SK-N-MC (cell line): Measurements from ENCODE around the gene PTPRN2.

Experiments used
- EZH2 ChIP-seq: fragments of 200-600 bp; sonication (generic); IDR thresholded peaks from one replicate; pipeline ENCODE4 v1.6.1; 2017; ENCODE audit warnings: antibody characterized with exemption
- FOXP2 ChIP-seq: optimal IDR thresholded peaks from 2 replicates; pipeline ENCODE3; 2011; ENCODE audit warnings: mild to moderate bottlenecking, moderate library complexity; ENCODE audit not compliant: insufficient read depth; ENCODE audit errors: extremely low read length, control extremely low read depth
- POLR2AphosphoS5 ChIP-seq: IDR thresholded peaks from 2 replicates; pipeline ENCODE4 v1.6.1; 2012; ENCODE audit warnings: mild to moderate bottlenecking, low read depth, low read length, borderline replicate concordance

DNA sequence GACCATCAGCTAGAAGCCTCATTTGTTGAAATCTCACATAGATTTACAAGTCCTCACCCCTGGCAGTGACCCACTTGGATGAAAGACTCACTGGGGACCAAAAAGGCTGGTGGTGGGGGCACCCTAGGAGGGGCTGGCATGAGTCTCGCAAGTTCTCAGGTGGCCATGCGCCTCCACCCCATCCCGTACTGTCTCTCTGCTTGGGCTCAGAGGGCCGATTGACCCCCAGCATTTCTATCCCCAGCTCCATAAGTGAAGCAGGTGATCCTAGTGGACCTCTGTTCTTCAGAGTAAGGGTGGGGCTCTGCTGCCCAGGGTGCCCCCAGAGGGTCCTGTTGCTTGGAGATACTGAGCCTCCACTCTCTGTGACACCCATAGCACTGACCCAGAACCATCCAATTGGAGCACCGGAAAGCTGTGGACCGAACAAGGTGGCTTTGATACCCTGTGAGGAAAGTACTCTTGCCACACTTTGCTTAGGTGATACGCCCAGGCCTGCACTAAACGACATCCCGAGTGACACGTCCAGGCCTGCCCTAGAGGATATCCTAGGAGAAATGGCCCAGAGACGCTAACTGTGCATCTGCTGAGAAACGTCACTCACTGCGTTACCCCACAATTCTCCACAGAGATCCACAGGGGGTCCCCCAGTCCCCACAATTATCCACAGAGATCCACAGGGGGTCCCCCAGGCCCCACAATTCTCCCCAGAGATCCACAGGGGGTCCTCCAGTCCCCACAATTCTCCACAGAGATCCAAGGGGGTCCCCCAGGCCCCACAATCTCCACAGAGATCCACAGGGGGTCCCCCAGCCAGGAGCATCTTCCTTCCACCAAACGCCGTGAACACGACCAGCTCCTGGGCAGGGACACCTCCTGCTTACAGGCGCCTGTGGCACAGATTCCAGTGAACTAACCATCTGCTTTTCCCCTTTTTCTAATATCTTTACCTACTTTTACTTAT, 262.9 kb downstream of the PTPRN2 start:
- TF ChIP-seq FOXP2 (no peak), POLR2AphosphoS5 (no peak), EZH2 (no peak)
